WTC11 (cell line): ENCODE measurements around the gene RUBCN.
"Not testable (repeated sequence)": the region's sequence is repeated elsewhere in the genome, so short reads cannot be mapped to it uniquely, and the experiment has no call there.

Experiments used
- CREM ChIP-seq: sonication (generic); formaldehyde crosslinking; IDR thresholded peaks from 2 replicates; pipeline ENCODE4 v1.8.1; 2022; ENCODE audit warnings: mild to moderate bottlenecking, missing genetic modification reagents, moderate library complexity
- MYBL2 ChIP-seq: sonication (generic); formaldehyde crosslinking; IDR thresholded peaks from 2 replicates; pipeline ENCODE4 v1.8.1; 2023; ENCODE audit warnings: mild to moderate bottlenecking, moderate library complexity, missing genetic modification reagents
- SP1 ChIP-seq: sonication (generic); formaldehyde crosslinking; conservative IDR thresholded peaks from 2 replicates; pipeline ENCODE4 v1.8.1; 2022; ENCODE audit warnings: missing genetic modification reagents
- TF ChIP-seq, protein P1 (sequence below): fragments of 200-600 bp; IDR thresholded peaks from 2 replicates; pipeline ENCODE4 v1.8.0; 2022; ENCODE audit warnings: antibody characterized with exemption

DNA sequence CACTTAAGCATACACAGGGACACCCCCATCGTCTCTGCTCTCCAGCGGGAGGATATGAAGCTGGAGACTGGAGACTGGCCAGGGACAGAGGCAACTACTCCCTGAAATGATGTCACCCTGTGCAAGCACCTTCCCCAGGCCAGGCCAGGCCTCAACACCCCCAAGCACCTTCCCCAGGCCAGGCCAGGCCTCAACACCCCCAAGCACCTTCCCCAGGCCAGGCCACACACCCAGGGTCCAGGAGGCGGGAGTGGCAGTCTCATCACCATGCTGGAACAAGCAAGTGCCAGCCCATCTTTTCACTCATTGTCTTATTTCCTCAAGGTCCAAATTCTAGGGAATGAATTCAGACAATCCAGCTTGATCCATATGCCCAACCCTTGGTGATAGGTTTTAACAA, 69.4 kb downstream of the RUBCN start:
- not testable (repeated sequence) for TF ChIP-seq MYBL2, CREM, SP1 (CRISPR knock-in tag)
- TF ChIP-seq, protein P1, sequence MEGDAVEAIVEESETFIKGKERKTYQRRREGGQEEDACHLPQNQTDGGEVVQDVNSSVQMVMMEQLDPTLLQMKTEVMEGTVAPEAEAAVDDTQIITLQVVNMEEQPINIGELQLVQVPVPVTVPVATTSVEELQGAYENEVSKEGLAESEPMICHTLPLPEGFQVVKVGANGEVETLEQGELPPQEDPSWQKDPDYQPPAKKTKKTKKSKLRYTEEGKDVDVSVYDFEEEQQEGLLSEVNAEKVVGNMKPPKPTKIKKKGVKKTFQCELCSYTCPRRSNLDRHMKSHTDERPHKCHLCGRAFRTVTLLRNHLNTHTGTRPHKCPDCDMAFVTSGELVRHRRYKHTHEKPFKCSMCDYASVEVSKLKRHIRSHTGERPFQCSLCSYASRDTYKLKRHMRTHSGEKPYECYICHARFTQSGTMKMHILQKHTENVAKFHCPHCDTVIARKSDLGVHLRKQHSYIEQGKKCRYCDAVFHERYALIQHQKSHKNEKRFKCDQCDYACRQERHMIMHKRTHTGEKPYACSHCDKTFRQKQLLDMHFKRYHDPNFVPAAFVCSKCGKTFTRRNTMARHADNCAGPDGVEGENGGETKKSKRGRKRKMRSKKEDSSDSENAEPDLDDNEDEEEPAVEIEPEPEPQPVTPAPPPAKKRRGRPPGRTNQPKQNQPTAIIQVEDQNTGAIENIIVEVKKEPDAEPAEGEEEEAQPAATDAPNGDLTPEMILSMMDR: not testable (repeated sequence)
